Measurements from ENCODE around the gene SGK1.

- no peak for TF ChIP-seq EZH2 (IDR thresholded peaks at IDR 0.05)
- no peak for TF ChIP-seq CTCF (IDR thresholded peaks at IDR 0.05)
Measured at GRCh38 chr6:134303891-134304290, 14.0 kb downstream of the SGK1 start.
